Right ventricle myocardium superior (tissue), 1 donor: ENCODE results near the gene HMGXB3. TPM values are rescaled to one million over a fixed set of nuclear protein-coding genes. Genes with fewer than 3 reads are reported as not detected.
"Not testable (repeated sequence)": the region's sequence is repeated elsewhere in the genome, so short reads cannot be mapped to it uniquely, and the experiment has no call there.

Experiments
- ATAC-seq: fragments of 200-7000 bp; cut with Tn5 transposase; one replicate; pipeline ENCODE4 v1.9.1; 2020; ENCODE audit warnings: mild to moderate bottlenecking; ENCODE audit not compliant: poor library complexity
- DNase-seq: peaks from one replicate; pipeline ENCODE4 v3.0.0-alpha.2; 2020
- intact Hi-C: fragments of 100-400 bp; cut with DNase I; formaldehyde crosslinking; loops from one replicate; pipeline ENCODE4 v1.11.2; 2022
- total RNA-seq: library from RNA; stranded (reverse); fragmentation: NEBNext Ultra II Directional; extraction: Animal tissue kit (Norgen Biotek cat#: 25700); gene quantifications from one replicate; pipeline ENCODE4 v1.2.1, GENCODE V29; 2021
- donor health status: DM: no; HTN: yes; CAD: no; lungs with severe emphysema.

The HMGXB3 gene
- total RNA-seq, 1 donor from 2014 or later, result 13.8 TPM

DNA sequence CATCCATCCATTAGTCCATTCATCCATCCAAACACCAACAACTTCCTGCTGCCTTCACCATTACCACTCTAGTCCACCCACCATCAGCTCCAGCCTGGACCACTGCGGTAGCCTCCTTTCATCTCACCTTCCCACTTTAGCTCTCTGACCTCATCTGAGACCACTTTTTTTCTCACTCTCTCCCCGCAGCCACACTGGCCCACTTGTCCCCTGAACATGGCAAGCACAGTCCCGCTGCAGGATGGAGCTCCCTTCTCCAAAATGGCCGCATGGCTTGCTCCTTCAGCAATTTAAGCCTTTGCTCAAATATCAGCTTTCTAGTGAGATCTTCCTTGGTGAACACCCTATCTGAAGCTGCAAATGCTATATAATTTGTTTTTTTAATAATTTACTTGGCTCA is 74.7 kb downstream of the HMGXB3 start:
- no peak for DNase-seq
- intact Hi-C loops, result no loop called here
- ATAC-seq, result no peak

DNA sequence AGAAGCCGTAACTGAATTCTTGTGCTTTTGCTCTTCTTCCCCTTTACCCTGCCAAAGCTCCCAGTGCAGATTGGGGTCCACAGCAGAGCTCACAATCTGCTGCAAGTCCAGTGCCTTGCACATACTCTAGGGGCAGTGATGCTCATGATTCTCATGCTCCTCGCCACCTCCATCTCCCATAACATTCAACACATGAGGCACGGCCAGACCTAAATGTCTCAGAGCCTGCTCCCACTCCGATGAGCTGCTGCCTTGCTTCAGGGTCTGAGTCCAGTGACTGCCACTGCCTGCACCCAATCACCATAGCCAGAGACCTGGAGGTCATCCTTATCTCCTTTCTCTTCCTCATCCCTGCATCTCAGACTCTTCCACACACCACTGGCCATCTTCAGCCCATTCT is 75.3 kb downstream of the HMGXB3 start:
- ATAC-seq, result no peak
- intact Hi-C loops, result no loop called here
- DNase-seq, result no peak

GRCh38 chr5:150077060-150077459 is 76.5 kb downstream of the HMGXB3 start:
- DNase-seq, result no peak
- intact Hi-C loops, result no loop called here
- no peak for ATAC-seq

GRCh38 chr5:150077996-150078801 is 77.7 kb downstream of the HMGXB3 start:
- DNase-seq (no peak), ATAC-seq (no peak)
- intact Hi-C loops, result no loop called here

DNA sequence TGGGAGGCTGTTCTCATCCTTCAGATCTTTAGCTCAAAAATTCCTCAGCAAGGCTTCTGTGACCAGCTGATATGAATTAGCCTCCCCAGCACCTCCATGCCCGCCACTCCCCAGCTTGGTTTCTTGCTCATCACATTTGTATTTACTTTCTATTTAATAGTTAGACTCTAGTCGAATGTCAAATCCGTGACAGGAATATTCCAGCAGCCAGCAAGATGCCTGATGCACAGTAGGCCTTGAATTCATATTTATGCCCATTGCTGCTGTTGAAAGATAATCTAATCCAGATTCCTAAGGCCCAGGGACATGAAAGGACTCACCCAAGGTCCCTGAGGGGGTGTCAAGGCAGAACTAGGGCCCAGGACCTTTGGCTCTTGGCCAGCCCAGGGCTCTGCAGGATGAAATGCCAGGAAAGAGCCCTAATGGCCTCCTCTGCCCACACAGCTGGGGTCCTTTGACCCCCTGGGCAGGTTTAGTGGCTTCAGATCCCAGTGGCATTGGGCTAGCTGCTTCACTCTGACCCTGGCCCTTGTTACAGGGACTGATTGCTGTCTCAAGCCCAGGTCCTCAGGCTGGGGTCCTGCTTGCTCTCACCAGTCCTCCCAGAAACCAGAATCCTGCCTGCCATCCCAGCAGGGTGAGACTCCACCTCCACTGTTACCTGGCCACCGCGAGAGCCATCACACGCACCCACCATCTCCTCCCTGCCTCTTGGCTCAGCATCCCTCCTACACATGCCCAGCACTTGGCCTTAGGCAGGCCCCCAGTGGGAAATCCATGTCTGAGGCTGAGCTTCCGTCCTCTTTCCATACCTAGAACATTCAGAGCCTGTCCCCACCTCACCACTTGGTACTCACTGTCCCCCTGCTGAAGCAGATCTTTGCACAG is 78.5 kb downstream of the HMGXB3 start:
- ATAC-seq (no peak), DNase-seq (no peak)
- intact Hi-C loops, result no loop called here

- no peak for ATAC-seq
- intact Hi-C loops, result no loop called here
- no peak for DNase-seq
Observed at GRCh38 chr5:150079909-150080461, 79.4 kb downstream of the HMGXB3 start.

GRCh38 chr5:150080696-150081435 is 80.3 kb downstream of the HMGXB3 start:
- intact Hi-C loops, result no loop called here
- ATAC-seq (no peak), DNase-seq (no peak)

GRCh38 chr5:150081541-150082283 is 81.2 kb downstream of the HMGXB3 start:
- intact Hi-C loops, result no loop called here
- peak; percentile 84 for DNase-seq
- peak; percentile 69 for ATAC-seq

DNA sequence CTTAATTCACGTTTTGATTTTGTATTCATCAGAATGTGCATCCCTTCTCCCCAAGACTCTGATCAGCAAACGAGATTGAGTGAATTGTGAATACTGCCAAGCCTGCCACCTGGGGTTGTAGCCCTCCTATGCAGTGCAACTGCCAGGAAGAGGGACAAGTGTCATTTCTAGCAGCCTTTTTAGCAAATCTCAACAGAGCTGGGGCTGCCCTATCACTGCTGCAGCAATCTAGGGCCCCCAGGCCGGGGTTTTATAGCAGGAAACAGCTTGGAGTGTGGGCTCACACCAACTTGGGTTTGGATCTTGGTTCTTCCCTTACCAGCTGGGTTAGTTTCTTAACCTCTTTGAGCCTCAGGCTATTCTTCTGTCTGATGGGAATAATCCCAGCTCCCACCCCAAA is 81.8 kb downstream of the HMGXB3 start:
- DNase-seq (no peak), ATAC-seq (no peak)
- intact Hi-C loops, result no loop called here

GRCh38 chr5:150082889-150083288 is 82.3 kb downstream of the HMGXB3 start:
- intact Hi-C loops, result no loop called here
- DNase-seq (no peak), ATAC-seq (peak; percentile 24)

DNA sequence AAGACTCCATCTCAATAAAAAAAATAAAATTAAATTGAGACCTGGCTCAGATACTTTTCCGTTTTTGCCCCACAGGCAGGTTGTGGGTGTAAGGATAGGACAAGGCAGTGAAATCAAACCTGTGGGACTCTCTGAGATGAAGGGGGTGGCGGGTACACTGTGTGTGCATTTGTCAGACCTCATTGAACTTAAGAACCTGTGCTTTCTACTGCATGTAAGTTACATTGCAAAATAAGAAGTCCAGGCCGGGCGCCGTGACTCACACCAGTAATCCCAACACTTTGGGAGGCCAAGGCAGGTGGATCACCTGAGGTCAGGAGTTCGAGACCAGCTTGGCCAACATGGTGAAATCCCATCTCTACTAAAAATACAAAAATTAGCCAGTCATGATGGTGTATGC is 84.2 kb downstream of the HMGXB3 start:
- ATAC-seq, DNase-seq, intact Hi-C loops: not testable (repeated sequence)

DNA sequence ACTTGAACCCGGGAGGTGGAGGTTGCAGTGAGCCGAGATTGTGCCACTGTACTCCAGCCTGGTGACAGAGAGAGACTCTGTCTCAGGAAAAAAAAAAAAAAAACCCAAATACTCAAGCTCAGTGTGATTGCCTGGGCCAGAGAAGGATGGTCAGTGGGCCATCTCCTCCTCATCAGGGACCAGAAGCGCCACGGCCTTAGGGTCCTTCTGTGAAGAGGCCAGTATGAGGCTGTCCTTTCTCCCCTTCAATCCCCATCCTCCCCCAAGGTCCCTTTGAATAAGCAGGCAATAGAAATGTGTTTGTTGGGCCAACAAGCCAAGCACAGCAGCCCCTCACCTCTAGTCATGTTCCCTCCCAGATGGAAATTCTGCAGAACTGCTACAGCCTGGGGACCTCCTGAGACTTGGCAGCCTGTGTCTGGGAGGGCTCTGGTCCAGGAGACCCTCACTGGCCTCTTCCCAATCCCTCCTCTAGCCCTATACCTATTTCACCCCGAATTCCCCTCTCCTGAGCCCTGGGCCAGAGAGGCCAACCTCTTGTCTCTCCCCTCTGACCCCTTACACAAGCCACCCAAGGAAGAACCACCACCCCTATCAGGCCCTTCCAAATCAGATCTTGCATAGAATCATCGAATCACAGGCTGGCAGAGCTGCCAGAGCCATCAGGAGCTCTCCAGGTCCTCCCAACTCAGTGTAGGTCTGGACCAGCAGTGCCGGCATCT is 84.8 kb downstream of the HMGXB3 start:
- no peak for DNase-seq

GRCh38 chr5:150085950-150086715 is 85.6 kb downstream of the HMGXB3 start, which contains the start of gene CSF1R:
Gene CSF1R (minus strand): TSS chr5:150086554. CDS start chr5:150086427, 127 bp downstream.
- ATAC-seq, result peak; percentile 45
- intact Hi-C loops, result no loop called here
- DNase-seq, result no peak

More for the DNA sequence above, 84.8 kb downstream of the HMGXB3 start:
- intact Hi-C loops, result no loop called here
- no peak for ATAC-seq

- ATAC-seq, result no peak
- no peak for DNase-seq
- intact Hi-C loops, result no loop called here
Observed at GRCh38 chr5:150092159-150092787, 91.7 kb downstream of the HMGXB3 start.

DNA sequence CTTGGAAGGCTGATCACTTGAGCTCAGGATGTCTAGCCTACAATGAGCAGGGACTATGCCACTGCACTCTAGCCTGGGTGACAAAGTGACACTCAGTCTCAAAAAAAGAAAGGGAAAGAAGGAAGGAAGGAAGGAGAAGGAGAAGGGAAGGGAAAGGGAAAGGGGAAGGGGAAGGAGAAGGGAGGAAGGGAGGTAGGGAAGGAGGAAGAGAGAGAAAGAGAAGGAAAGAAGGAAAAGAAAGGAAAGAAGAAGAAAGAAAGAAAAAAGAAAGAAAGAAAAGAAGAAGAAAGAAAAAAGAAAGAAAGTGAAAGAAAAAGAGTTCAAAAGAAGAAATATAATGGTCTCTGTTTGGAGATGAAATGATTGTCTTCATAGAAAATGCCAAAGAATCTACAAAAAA is 96.6 kb downstream of the HMGXB3 start:
- intact Hi-C loops, result no loop called here
- no peak for ATAC-seq
- no peak for DNase-seq

DNA sequence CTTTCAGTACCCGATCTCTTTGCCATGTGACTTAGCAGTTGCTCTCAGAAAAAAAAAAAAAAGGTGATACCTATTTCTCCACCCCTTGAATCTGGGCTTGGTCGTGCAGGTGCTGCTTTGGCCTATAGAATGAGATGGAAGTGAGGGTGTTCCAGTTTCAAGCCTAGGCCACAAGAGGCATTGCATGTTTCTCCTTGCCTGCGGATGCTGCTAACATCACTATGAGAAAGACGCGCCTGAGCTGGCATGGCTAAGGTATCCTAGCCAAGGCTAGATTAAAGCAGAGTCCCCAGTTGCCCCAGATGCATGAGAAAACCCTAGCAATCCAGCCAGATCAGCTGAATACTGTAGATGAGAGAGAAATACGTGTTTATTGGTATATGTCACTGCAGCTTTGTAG is 100.5 kb downstream of the HMGXB3 start:
- ATAC-seq (no peak), DNase-seq (no peak)
- intact Hi-C loops, result no loop called here
